ENCODE results near the gene SNAP23. TPM values are rescaled to one million over a fixed set of nuclear protein-coding genes. Genes with fewer than 3 reads are reported as not detected.

SNAP23 gene
- polyA plus RNA-seq, 3 donors = 104 to 198 (median 187) TPM

DNA sequence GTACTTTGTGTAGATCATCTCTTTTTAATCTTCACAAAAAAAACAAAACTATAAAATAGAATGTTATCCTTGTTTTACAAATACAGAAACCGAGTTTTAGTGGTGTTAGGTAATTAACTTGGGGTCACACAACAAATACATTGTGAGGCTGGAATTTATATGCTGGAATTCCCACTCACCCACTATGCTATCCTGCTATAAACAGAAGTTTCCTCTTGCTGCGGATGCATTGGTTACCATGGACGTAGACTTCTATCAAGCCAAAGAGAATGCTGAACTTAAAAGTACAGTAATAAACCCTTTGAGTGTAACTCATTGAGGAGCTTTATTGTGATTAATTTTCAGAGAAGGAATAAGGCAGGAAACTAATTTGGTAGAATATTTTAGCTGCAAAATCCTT, 9.2 kb downstream of the SNAP23 start:
- Histone ChIP-seq H3K9ac (ENCODE audit: insufficient read depth, low read length, poor library complexity, severe bottlenecking) (no peak overlapping the region), H3K9me3 (replicated peaks in 1 of 2; ENCODE audit: control insufficient read depth in 1 of 2, insufficient read depth in 1 of 2, low read length in 2 of 2) (no peaks in the 10 kb centered on the region), H2AFZ (ENCODE audit: insufficient read depth, low read depth, low read length, poor library complexity, severe bottlenecking) (no peak overlapping the region), H3K27ac (ENCODE audit: low read depth in 1 of 2, low read length in 2 of 2) (peak overlapping the region in 1 of 2 donors; percentile 47), H3K4me1 (ENCODE audit: control insufficient read depth in 1 of 2, insufficient read depth in 2 of 2, low read length in 2 of 2) (peaks cover 41 to 49% of the 10 kb centered on the region in 2 donors), H3K79me2 (ENCODE audit: insufficient read depth, low read length) (peaks cover 97% of the 10 kb centered on the region), H3K4me2 (replicated peaks; ENCODE audit: extremely low read depth, low read length, poor library complexity, severe bottlenecking) (no peak overlapping the region), H4K20me1 (ENCODE audit: insufficient read depth, low read length) (peaks cover 58% of the 10 kb centered on the region), H3K27me3 (ENCODE audit: control insufficient read depth in 2 of 2, insufficient read depth in 2 of 2, low read length in 2 of 2) (no peaks in the 10 kb centered on the region), H3K4me3 (replicated peaks in 1 of 3; ENCODE audit: low read depth in 2 of 3, low read length in 3 of 3) (no peak overlapping the region), H3K36me3 (replicated peaks in 1 of 2; ENCODE audit: control insufficient read depth in 1 of 2, insufficient read depth in 2 of 2, low read length in 2 of 2) (peaks cover 15 to 25% of the 10 kb centered on the region in 2 donors)
- H3K36me3 Mint-ChIP-seq = peaks cover 17 to 39% of the 10 kb centered on the region in 2 donors
- TF ChIP-seq, protein P1, sequence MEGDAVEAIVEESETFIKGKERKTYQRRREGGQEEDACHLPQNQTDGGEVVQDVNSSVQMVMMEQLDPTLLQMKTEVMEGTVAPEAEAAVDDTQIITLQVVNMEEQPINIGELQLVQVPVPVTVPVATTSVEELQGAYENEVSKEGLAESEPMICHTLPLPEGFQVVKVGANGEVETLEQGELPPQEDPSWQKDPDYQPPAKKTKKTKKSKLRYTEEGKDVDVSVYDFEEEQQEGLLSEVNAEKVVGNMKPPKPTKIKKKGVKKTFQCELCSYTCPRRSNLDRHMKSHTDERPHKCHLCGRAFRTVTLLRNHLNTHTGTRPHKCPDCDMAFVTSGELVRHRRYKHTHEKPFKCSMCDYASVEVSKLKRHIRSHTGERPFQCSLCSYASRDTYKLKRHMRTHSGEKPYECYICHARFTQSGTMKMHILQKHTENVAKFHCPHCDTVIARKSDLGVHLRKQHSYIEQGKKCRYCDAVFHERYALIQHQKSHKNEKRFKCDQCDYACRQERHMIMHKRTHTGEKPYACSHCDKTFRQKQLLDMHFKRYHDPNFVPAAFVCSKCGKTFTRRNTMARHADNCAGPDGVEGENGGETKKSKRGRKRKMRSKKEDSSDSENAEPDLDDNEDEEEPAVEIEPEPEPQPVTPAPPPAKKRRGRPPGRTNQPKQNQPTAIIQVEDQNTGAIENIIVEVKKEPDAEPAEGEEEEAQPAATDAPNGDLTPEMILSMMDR (IDR thresholded peaks at IDR 0.05) = no peak
- no peaks in the 10 kb centered on the region for H3K27me3 Mint-ChIP-seq (ENCODE audit: low read depth in 3 of 3)
- no peaks in the 10 kb centered on the region for H3K9me3 Mint-ChIP-seq
- H3K27ac Mint-ChIP-seq = no peak overlapping the region
- H3K4me1 Mint-ChIP-seq = peaks cover 48% of the 10 kb centered on the region
- intact Hi-C loops (cut with micrococcal nuclease) = no loop called here
- H3K4me3 Mint-ChIP-seq = no peak overlapping the region
- DNase-seq = no peak
- WGBS (ENCODE audit: insufficient coverage) = no CpG with 5 or more reads among the region's 3 CpGs

DNA sequence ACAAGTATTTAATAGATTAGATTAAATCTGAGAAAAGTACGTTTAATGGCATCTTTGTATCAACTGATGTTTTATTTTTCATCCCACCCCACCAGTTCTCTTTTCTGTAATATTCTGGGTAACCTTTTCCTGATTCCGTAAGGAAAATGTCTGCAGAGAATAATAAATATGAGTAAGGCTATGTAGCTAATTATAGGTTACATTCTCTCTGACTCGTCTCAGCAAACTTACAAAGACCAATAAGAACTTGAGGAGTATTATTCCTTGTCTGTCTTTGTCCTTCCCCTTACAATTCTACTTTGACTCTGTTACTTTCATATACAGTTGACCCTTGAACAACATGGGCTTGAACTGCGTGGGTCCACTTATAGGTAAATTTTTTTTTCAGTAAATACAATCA, 12.1 kb downstream of the SNAP23 start:
- H3K9ac ChIP-seq (ENCODE audit: insufficient read depth, low read length, poor library complexity, severe bottlenecking) = no peak overlapping the region
- H3K36me3 Mint-ChIP-seq = peaks cover 17 to 37% of the 10 kb centered on the region in 2 donors
- peaks cover 38 to 44% of the 10 kb centered on the region in 2 donors for H3K4me1 ChIP-seq (ENCODE audit: control insufficient read depth in 1 of 2, insufficient read depth in 2 of 2, low read length in 2 of 2)
- peaks cover 15 to 34% of the 10 kb centered on the region in 2 donors for H3K36me3 ChIP-seq (replicated peaks in 1 of 2; ENCODE audit: control insufficient read depth in 1 of 2, insufficient read depth in 2 of 2, low read length in 2 of 2)
- peaks cover 0 to 2% (median 0%) of the 10 kb centered on the region in 3 donors for H3K27me3 Mint-ChIP-seq (ENCODE audit: low read depth in 3 of 3)
- TF ChIP-seq, protein P1 (IDR thresholded peaks at IDR 0.05) = no peak
- no peaks in the 10 kb centered on the region for H3K9me3 Mint-ChIP-seq
- H3K79me2 ChIP-seq (ENCODE audit: insufficient read depth, low read length) = peaks cover 91% of the 10 kb centered on the region
- H3K27me3 ChIP-seq (ENCODE audit: control insufficient read depth in 2 of 2, insufficient read depth in 2 of 2, low read length in 2 of 2) = no peaks in the 10 kb centered on the region
- intact Hi-C loops (cut with micrococcal nuclease) = no loop called here
- H3K4me3 ChIP-seq (replicated peaks in 1 of 3; ENCODE audit: low read depth in 2 of 3, low read length in 3 of 3) = no peak overlapping the region
- H3K4me3 Mint-ChIP-seq = no peak overlapping the region
- H3K4me2 ChIP-seq (replicated peaks; ENCODE audit: extremely low read depth, low read length, poor library complexity, severe bottlenecking) = no peak overlapping the region
- no peak overlapping the region for H2AFZ ChIP-seq (ENCODE audit: insufficient read depth, low read depth, low read length, poor library complexity, severe bottlenecking)
- no peak overlapping the region for H3K27ac Mint-ChIP-seq
- DNase-seq = no peak
- H3K27ac ChIP-seq (ENCODE audit: low read depth in 1 of 2, low read length in 2 of 2) = peak overlapping the region in 1 of 2 donors; percentile 12
- H4K20me1 ChIP-seq (ENCODE audit: insufficient read depth, low read length) = peaks cover 39% of the 10 kb centered on the region
- peaks cover 46% of the 10 kb centered on the region for H3K4me1 Mint-ChIP-seq
- WGBS (ENCODE audit: insufficient coverage) = no CpG with 5 or more reads among the region's 4 CpGs
- H3K9me3 ChIP-seq (replicated peaks in 1 of 2; ENCODE audit: control insufficient read depth in 1 of 2, insufficient read depth in 1 of 2, low read length in 2 of 2) = no peaks in the 10 kb centered on the region

Data from CD14-positive monocyte (primary cell).